GM12874 (cell line): ENCODE measurements around the gene CFAP44.

Source experiments
- CTCF ChIP-seq: IDR thresholded peaks from 2 replicates; pipeline ENCODE4 v1.5.1; 2011; ENCODE audit warnings: low read depth, mild to moderate bottlenecking, control low read depth, low read length, moderate library complexity; ENCODE audit not compliant: insufficient read depth

CFAP44 gene, protein sequence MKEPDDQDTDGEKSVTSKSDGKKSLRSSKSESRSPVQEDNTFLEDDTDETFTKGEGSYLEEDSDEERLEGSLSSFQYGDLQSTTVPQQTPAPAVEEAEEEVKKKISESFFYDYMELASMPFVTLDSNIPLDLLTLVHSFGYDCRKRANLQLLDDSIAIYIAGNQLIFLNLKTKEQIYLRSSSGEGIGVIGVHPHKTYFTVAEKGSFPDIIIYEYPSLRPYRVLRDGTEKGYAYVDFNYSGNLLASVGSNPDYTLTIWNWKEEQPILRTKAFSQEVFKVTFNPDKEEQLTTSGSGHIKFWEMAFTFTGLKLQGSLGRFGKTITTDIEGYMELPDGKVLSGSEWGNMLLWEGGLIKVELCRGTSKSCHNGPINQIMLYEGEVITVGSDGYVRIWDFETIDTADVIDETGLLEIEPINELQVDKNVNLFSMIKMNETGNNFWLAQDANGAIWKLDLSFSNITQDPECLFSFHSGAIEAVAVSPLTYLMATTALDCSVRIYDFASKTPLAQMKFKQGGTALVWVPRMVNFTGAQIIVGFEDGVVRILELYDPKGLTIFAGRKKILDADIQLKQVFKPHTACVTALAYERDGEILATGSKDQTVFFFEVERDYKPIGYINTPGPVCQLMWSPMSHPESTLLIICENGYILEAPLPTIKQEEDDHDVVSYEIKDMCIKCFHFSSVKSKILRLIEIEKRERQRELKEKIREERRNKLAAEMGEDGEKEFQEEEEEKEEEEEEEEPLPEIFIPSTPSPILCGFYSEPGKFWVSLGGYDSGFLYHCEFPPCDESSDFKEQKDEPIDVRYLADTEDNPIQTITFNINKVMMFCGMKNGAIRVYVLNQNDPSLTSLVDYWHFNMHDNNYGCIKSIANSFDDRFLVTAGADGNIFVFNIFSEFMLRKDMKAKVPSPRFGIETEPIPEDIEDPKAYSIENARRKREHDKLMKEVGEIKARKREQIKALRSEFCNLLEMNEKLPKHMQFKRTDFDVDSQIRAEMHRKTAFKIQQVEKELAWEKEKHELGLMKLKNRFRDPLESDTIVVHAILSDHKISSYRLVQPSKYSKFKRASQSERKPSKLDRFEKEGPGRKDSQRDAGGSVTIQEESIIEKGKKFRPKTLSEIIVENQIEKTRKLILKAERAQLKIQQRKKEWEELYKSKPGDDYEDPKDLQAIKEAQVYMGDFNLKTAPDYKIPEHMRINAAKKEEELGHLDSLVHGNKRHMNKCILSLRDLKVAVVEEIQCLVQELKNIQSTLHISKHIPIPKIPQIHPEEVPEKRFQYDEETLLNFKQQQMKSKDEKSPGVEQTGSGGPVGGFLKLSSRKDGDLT (N-terminal part only)

GRCh38 chr3:113441051-113441770 lies at the start of gene CFAP44:
Gene CFAP44 (minus strand): TSS chr3:113441493. CDS start chr3:113433664, 7,829 bp downstream.
- no peak for TF ChIP-seq CTCF

GRCh38 chr3:113485161-113485609 lies 43.9 kb upstream of the CFAP44 start:
- TF ChIP-seq CTCF = no peak

GRCh38 chr3:113468539-113468938 lies 27.2 kb upstream of the CFAP44 start:
- TF ChIP-seq CTCF = no peak

DNA sequence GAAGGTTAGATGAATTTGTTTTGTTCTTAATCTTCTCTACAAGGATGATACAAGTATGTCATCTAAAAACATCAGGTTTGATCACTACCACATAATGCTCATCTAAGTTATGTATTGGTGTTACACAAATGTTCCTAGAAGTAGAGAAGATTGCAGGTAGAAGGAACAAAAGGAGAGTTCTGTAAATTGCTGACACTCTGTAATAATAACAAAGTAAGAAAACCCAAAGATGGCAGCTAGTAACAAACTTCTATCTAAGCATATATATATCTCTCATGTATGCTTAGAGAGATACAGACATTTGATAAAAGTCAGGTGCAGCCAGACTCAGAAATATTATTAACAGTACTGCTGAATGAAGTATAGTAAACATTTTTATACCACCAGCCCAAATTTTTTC lies 20.2 kb upstream of the CFAP44 start:
- TF ChIP-seq CTCF = no peak

GRCh38 chr3:113455446-113455845 lies 14.2 kb upstream of the CFAP44 start:
- no peak for TF ChIP-seq CTCF

GRCh38 chr3:113454630-113455029 lies 13.3 kb upstream of the CFAP44 start:
- no peak for TF ChIP-seq CTCF
